Ramos (cell line): ENCODE measurements around the gene TMCO1.
"Not testable (repeated sequence)": the region's sequence is repeated elsewhere in the genome, so short reads cannot be mapped to it uniquely, and the experiment has no call there.

Experiments used
- in situ Hi-C: fragments of 300-500 bp; cut with MboI; formaldehyde crosslinking; loops from one replicate; pipeline ENCODE4 v1.14.3; 2022; ENCODE audit warnings: low sequenced_read_pairs; ENCODE audit not compliant: unreplicated experiment

TMCO1 gene, protein sequence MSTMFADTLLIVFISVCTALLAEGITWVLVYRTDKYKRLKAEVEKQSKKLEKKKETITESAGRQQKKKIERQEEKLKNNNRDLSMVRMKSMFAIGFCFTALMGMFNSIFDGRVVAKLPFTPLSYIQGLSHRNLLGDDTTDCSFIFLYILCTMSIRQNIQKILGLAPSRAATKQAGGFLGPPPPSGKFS

DNA sequence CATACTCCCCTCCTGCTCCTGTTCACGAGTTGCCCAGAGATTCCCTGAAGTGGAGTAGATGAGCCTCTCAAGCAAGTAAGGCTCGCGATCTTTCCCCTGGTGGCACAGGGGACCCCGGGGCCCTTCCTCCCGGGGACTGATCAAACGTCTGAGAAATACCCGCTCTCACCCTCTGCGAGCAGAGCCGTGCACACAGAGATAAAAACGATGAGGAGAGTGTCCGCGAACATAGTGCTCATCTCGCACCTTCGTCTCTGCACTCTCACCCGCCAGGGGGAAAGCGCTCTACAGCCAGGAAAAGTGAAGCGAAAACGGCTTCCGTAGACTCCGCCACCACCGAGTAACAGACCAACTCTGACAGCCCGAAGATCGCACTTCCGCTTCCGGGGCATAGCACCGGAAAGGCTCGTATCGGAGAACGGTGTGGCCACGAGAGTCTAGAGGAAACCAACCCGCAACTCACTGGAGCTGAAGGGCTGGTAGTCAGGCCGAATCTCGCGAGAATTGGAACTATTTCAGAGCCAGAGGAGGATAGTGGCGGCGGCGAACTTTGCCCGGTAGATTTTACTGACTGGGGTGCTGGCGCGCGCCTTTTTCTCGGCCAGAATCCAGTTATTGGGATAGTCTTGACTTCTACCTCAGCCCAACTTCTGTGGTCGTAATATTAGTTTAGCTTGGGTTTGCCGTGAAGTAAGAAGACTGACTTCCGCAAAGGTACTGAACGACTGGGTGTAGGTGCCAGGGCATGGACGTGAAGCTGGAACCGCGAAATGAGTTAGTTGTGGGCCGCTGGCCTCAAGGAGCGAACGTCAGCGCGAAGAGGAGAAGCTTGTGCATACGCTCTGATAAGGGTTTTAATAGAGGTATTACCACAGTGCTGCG is at the start of gene TMCO1:
TSS of gene TMCO1 (minus strand) at position 356 of the 882 bp plus-strand sequence. CDS start at position 239, 117 bp downstream.
- in situ Hi-C loops, result no loop called here

- in situ Hi-C loops, result no loop called here
Measured at GRCh38 chr1:165816826-165817497, 48.3 kb upstream of the TMCO1 start.

DNA sequence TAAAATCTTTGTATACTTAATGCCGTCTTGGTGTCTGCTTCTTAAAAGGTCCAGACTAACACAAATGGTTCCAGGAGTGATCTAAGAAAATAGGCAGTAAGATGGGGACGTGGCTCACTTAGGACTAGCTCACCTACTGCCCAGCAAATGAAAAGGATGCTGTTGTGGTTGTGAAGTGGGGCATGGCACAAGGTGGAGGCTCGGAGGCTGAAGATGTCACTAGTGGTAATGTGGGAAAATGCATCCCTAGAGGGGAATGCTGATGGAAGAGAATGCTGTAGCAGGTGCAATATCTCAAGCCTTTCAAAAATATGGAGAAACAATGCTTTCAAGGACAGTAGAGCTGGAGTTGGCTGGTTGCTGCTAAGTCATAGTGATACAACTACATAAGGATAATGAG is 47.5 kb upstream of the TMCO1 start:
- in situ Hi-C loops, result no loop called here

- in situ Hi-C loops, result no loop called here
Measured at GRCh38 chr1:165815725-165816124, 47.1 kb upstream of the TMCO1 start.

DNA sequence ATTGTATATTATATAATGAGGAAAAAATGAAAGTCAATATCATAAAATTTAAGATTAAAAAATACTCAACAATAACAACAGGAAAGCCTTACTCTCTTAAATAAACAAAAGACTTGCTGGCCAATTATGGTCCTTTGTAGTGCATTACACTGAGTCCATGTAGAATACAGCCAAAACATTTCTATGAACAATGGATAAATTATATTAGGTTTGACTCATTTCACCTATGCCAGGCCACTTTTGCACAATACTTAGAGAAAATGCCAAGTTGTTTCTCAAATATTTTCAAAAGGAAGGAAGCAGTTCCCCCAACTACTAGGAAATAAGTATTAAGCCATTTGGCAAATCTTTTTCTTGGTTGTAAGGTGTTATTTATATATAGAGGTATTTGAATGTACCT is 38.9 kb upstream of the TMCO1 start:
- in situ Hi-C loops, result no loop called here

- in situ Hi-C loops, result not testable (repeated sequence)
Measured at GRCh38 chr1:165804513-165804912, 35.8 kb upstream of the TMCO1 start.

GRCh38 chr1:165799387-165799786 is 30.7 kb upstream of the TMCO1 start:
- in situ Hi-C loops, result no loop called here

DNA sequence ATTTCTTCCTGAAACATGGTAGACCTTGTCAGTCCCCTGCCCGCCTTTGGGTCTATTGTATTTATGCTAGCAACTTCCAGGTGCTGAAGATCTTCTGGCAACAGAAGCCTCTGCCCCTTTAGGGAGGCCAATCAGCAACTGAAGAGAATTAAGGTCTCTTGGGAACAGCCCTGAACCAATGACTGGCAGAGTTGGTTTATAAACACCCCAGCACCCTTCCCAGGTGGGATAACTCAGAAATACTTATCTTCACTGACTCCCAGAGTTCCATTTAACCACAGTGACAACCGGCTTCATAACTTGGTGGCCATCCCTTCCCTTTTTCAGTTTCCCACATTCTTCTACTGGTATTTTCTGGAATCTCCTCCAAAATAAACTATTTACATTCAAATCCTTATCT is 27.2 kb upstream of the TMCO1 start:
- in situ Hi-C loops, result no loop called here

DNA sequence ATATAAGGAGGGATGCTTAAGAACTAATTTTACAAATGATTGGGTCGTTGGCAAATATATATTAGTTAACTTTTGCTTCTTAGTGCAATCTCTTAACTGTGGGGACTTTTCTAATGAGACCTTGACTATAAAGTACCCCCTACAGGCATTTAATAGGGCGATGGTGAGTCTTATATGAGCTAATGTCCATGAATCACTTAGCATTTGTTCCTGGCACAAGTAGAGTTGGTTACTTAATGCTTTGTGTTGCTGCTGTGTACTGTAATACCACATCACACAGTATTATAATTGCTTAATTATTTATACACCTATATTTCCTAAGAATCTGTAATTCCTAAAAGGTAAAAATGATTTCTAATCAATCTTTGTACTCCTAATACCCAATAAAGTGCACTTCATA is 25.3 kb upstream of the TMCO1 start:
- in situ Hi-C loops, result no loop called here

GRCh38 chr1:165787741-165788140 is 19.1 kb upstream of the TMCO1 start:
- in situ Hi-C loops, result no loop called here

DNA sequence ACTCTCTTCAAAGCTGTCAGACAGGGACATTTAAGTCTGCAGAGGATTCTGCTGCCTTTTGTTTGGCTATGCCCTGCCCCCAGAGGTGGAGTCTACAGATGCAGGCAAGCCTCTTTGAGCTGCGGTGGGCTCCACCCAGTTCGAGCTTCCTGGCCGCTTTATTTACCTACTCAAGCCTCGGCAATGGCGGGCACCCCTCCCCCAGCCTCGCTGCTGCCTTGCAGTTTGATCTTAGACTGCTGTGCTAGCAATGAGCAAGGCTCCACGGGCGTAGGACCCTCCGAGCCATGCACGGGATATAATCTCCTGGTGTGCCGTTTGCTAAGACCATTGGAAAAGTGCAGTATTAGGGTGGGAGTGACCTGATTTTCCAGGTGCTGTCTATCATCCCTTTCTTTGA is 14.9 kb upstream of the TMCO1 start:
- in situ Hi-C loops, result not testable (repeated sequence)

- in situ Hi-C loops, result not testable (repeated sequence)
Measured at GRCh38 chr1:165778197-165778596, 9.5 kb upstream of the TMCO1 start.

DNA sequence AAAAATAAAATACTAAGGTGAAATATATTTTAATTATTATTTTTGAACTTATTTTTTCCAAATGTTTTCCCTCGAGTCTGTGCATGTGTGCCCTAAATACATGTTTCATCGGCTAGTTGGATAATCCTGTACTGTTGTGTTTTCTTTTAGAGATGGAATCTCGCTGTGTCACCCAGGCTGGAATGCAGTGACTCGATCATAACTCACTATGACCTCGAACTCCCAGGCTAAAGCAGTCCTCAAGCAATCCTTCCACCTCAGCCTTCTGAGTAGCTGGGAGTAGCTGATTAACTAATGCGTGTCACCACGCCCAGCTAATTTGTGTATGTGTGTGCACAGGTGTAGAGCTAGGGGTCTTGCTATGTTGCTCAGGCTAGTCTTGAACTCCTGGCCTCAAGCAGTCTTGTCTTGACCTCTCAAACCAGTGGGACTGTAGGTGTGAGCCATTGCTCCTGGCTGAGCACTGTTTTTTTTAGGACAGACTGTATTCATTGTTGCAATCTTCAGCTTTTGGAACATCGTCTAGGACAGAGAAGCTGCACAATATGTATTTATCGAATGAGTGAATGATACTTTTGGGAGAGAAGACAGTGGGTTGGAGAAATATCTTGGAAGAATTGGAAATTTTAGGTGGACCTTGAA is 4.8 kb upstream of the TMCO1 start:
- in situ Hi-C loops, result no loop called here

- in situ Hi-C loops, result no loop called here
Measured at GRCh38 chr1:165772739-165773138, 4.1 kb upstream of the TMCO1 start.

DNA sequence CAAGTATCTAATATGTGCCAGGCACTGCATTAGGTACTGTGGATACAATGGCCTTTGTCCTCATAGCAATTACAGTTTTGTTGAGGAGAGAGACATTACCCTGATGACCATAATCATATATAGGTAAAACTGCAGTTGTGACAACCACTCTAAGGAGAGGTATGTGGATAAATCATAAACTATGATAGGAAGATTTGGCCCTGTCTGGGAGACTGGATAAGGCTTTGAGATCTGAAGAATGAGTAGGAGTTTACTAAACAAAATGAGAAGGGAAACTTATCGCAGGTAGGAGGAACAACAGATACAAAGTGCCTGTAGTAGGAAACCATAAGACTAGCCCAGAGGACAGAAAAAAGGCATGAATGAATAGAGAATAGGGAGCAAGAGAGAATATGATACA is 4.4 kb downstream of the TMCO1 start:
- in situ Hi-C loops, result no loop called here

DNA sequence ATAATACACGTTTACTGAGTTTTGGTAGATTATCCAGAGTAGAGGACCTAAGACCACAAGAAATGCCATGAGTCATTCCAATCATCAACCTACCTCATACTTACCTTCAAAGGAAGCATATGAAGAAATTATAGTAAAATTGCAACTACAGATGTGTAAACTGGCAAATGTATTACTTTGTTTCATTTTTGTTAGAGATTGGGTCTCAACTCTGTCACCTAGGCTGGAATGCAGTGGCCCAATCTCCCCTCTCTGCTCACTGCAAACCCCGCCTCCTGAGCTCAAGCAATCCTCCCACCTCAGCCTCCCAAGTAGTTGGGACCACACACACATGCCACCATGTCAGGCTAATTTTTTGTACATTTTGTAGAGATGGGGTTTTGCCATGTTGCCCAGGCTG is 5.2 kb downstream of the TMCO1 start:
- in situ Hi-C loops, result no loop called here

DNA sequence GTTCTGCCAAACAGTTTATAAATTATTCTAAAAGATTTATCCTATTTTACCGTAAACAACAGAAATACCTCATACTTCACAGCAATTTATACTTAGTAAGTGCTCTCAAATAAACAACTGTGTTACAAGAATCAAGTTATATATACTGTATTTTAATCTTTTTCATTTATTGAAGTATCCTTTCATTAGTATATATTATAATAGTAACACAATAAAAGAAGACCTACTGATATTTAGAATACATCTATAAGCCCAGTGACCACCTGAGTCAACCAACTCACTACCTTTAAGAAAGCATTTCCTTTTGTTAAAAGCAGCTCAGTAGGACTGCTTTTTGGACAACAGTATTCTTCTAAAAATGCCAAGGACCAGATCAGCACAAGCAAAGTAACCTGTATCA is 5.9 kb downstream of the TMCO1 start:
- in situ Hi-C loops, result no loop called here

DNA sequence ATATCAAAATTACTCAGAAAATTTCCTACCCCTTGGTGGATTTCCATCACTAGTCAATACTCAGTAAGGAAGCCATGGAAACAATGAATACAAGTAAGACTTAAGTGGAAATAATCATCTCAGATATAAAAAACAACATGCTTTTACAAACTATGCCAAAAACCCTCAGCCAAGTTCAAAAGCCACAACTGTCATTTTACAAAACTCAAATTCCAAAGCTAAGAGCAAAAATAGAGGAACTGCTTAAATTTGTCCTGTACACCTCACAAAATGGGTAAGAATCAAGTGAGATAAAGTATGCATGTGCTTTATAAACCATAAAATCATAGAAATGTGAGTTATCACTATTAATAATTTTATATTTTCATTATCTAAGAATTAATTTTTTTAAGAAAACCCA is 9.6 kb downstream of the TMCO1 start:
- in situ Hi-C loops, result no loop called here

- in situ Hi-C loops, result no loop called here
Measured at GRCh38 chr1:165755393-165756010, 13.2 kb downstream of the TMCO1 start.

GRCh38 chr1:165753934-165754333 is 14.7 kb downstream of the TMCO1 start:
- in situ Hi-C loops, result no loop called here
